Measurements from ENCODE around the gene KCTD7.
"Not testable (repeated sequence)": the region's sequence is repeated elsewhere in the genome, so short reads cannot be mapped to it uniquely, and the experiment has no call there.

Gene KCTD7

DNA sequence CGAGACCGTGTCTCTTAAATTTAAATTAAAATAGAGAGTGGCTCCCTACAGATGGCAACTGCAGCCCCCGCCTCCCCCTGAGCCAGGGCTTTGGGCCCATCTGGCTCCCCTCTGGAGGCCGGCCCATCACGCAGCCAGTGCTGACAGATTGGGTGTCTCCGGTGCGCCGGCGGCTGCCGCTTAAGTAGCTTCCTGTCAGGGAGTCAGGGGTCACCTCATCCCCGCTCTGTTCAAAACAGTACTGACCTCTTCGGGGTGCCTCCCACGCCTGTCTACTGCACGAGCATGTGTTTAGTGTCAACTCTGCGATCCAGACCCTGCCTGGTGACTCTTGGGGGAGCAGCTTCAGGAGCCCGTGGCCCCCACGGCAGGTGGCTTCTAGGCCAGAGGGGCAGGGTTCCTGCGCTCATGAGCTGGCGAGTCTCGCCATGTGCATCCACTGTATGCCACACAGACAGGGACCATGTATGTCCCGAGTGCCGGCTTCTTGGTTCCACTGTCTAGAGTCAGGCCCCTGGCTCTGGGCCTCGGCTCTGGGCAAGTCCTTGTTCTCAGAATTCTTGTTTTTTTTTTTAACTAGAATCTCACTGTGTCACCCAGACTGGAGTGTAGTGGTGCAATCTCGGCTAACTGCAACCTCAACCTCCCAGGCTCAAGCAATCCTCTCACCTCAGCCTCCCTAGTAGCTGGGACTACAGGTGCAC lies 36.1 kb downstream of the KCTD7 start:
- H3K36me3 ChIP-seq (ENCODE audit: control insufficient read depth, insufficient read depth, low read length), result no peaks in the 10 kb centered on the region
- H3K4me3 ChIP-seq (ENCODE audit: low read depth, low read length), result no peak overlapping the region
- H3K27me3 ChIP-seq (ENCODE audit: control insufficient read depth, insufficient read depth, low read length), result no peaks in the 10 kb centered on the region
- H3K9ac ChIP-seq (ENCODE audit: low read depth, low read length), result no peak overlapping the region
- H3K4me1 ChIP-seq (ENCODE audit: control insufficient read depth, insufficient read depth, low read length), result no peaks in the 10 kb centered on the region
- H3K9me3 ChIP-seq (ENCODE audit: control insufficient read depth, insufficient read depth, low read length), result no peaks in the 10 kb centered on the region

- Histone ChIP-seq H3K27me3 (ENCODE audit: control insufficient read depth, insufficient read depth, low read length) (no peaks in the 10 kb centered on the region), H3K36me3 (ENCODE audit: control insufficient read depth, insufficient read depth, low read length) (no peaks in the 10 kb centered on the region), H3K4me3 (ENCODE audit: low read depth, low read length) (no peak overlapping the region), H3K9ac (ENCODE audit: low read depth, low read length) (peak overlapping the region; percentile 12), H3K9me3 (ENCODE audit: control insufficient read depth, insufficient read depth, low read length) (no peaks in the 10 kb centered on the region), H3K4me1 (ENCODE audit: control insufficient read depth, insufficient read depth, low read length) (no peaks in the 10 kb centered on the region)
Measured at GRCh38 chr7:66666313-66666952, 37.8 kb downstream of the KCTD7 start.

- H3K4me3 ChIP-seq (ENCODE audit: low read depth, low read length), result no peak overlapping the region
- no peaks in the 10 kb centered on the region for H3K36me3 ChIP-seq (ENCODE audit: control insufficient read depth, insufficient read depth, low read length)
- no peaks in the 10 kb centered on the region for H3K9me3 ChIP-seq (ENCODE audit: control insufficient read depth, insufficient read depth, low read length)
- peak overlapping the region; percentile 12 for H3K9ac ChIP-seq (ENCODE audit: low read depth, low read length)
- no peaks in the 10 kb centered on the region for H3K4me1 ChIP-seq (ENCODE audit: control insufficient read depth, insufficient read depth, low read length)
- H3K27me3 ChIP-seq (ENCODE audit: control insufficient read depth, insufficient read depth, low read length), result no peaks in the 10 kb centered on the region
Measured at GRCh38 chr7:66667023-66667728, 38.5 kb downstream of the KCTD7 start.

GRCh38 chr7:66668112-66668511 lies 39.4 kb downstream of the KCTD7 start:
- no peaks in the 10 kb centered on the region for H3K27me3 ChIP-seq (ENCODE audit: control insufficient read depth, insufficient read depth, low read length)
- H3K9me3 ChIP-seq (ENCODE audit: control insufficient read depth, insufficient read depth, low read length), result no peaks in the 10 kb centered on the region
- no peaks in the 10 kb centered on the region for H3K4me1 ChIP-seq (ENCODE audit: control insufficient read depth, insufficient read depth, low read length)
- no peaks in the 10 kb centered on the region for H3K36me3 ChIP-seq (ENCODE audit: control insufficient read depth, insufficient read depth, low read length)
- H3K9ac ChIP-seq (ENCODE audit: low read depth, low read length), result no peak overlapping the region
- no peak overlapping the region for H3K4me3 ChIP-seq (ENCODE audit: low read depth, low read length)

GRCh38 chr7:66668677-66669076 lies 40.0 kb downstream of the KCTD7 start:
- Histone ChIP-seq H3K4me1 (ENCODE audit: control insufficient read depth, insufficient read depth, low read length) (no peaks in the 10 kb centered on the region), H3K9me3 (ENCODE audit: control insufficient read depth, insufficient read depth, low read length) (no peaks in the 10 kb centered on the region), H3K9ac (ENCODE audit: low read depth, low read length) (no peak overlapping the region), H3K36me3 (ENCODE audit: control insufficient read depth, insufficient read depth, low read length) (no peaks in the 10 kb centered on the region), H3K27me3 (ENCODE audit: control insufficient read depth, insufficient read depth, low read length) (no peaks in the 10 kb centered on the region), H3K4me3 (ENCODE audit: low read depth, low read length) (no peak overlapping the region)

DNA sequence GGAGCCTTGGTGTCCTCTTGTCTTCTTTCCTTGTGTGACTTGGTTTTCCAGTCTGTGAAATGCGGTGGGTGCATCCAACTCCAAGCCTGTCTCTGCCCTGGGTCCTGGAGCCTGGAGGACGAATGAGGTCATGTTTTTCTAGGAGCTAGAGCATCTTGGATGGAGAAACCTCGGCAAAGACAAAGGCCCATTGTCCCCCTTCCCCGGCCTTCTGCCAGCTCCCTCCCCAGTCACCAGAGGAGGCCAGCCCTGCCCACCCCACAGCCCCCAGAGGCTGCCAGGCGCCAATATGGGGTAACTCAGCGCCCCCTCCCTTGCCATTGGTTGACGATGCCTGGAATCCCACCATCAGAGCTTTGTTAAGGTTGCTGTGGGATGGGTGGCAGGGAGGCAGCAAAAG lies 40.4 kb downstream of the KCTD7 start:
- Histone ChIP-seq H3K36me3 (ENCODE audit: control insufficient read depth, insufficient read depth, low read length) (no peaks in the 10 kb centered on the region), H3K27me3 (ENCODE audit: control insufficient read depth, insufficient read depth, low read length) (no peaks in the 10 kb centered on the region), H3K9me3 (ENCODE audit: control insufficient read depth, insufficient read depth, low read length) (no peaks in the 10 kb centered on the region), H3K4me3 (ENCODE audit: low read depth, low read length) (no peak overlapping the region), H3K4me1 (ENCODE audit: control insufficient read depth, insufficient read depth, low read length) (no peaks in the 10 kb centered on the region), H3K9ac (ENCODE audit: low read depth, low read length) (no peak overlapping the region)

- Histone ChIP-seq H3K4me3 (ENCODE audit: low read depth, low read length) (no peak overlapping the region), H3K9ac (ENCODE audit: low read depth, low read length) (no peak overlapping the region), H3K4me1 (ENCODE audit: control insufficient read depth, insufficient read depth, low read length) (no peaks in the 10 kb centered on the region), H3K9me3 (ENCODE audit: control insufficient read depth, insufficient read depth, low read length) (no peaks in the 10 kb centered on the region), H3K27me3 (ENCODE audit: control insufficient read depth, insufficient read depth, low read length) (no peaks in the 10 kb centered on the region), H3K36me3 (ENCODE audit: control insufficient read depth, insufficient read depth, low read length) (no peaks in the 10 kb centered on the region)
Measured at GRCh38 chr7:66669496-66669895, 40.8 kb downstream of the KCTD7 start.

GRCh38 chr7:66671034-66671433 lies 42.4 kb downstream of the KCTD7 start:
- H3K4me3 ChIP-seq (ENCODE audit: low read depth, low read length), result no peak overlapping the region
- no peaks in the 10 kb centered on the region for H3K27me3 ChIP-seq (ENCODE audit: control insufficient read depth, insufficient read depth, low read length)
- no peaks in the 10 kb centered on the region for H3K9me3 ChIP-seq (ENCODE audit: control insufficient read depth, insufficient read depth, low read length)
- H3K36me3 ChIP-seq (ENCODE audit: control insufficient read depth, insufficient read depth, low read length), result no peaks in the 10 kb centered on the region
- H3K4me1 ChIP-seq (ENCODE audit: control insufficient read depth, insufficient read depth, low read length), result no peaks in the 10 kb centered on the region
- H3K9ac ChIP-seq (ENCODE audit: low read depth, low read length), result no peak overlapping the region

- H3K36me3 ChIP-seq (ENCODE audit: control insufficient read depth, insufficient read depth, low read length); H3K4me1 ChIP-seq (ENCODE audit: control insufficient read depth, insufficient read depth, low read length); H3K4me3 ChIP-seq (ENCODE audit: low read depth, low read length); H3K9ac ChIP-seq (ENCODE audit: low read depth, low read length); H3K27me3 ChIP-seq (ENCODE audit: control insufficient read depth, insufficient read depth, low read length); H3K9me3 ChIP-seq (ENCODE audit: control insufficient read depth, insufficient read depth, low read length): not testable (repeated sequence)
Measured at GRCh38 chr7:66671486-66671885, 42.8 kb downstream of the KCTD7 start.

GRCh38 chr7:66672432-66673123 lies 43.9 kb downstream of the KCTD7 start:
- H3K4me1 ChIP-seq (ENCODE audit: control insufficient read depth, insufficient read depth, low read length); H3K36me3 ChIP-seq (ENCODE audit: control insufficient read depth, insufficient read depth, low read length); H3K4me3 ChIP-seq (ENCODE audit: low read depth, low read length); H3K9me3 ChIP-seq (ENCODE audit: control insufficient read depth, insufficient read depth, low read length); H3K9ac ChIP-seq (ENCODE audit: low read depth, low read length); H3K27me3 ChIP-seq (ENCODE audit: control insufficient read depth, insufficient read depth, low read length): not testable (repeated sequence)

GRCh38 chr7:66673124-66673640 lies 44.5 kb downstream of the KCTD7 start:
- not testable (repeated sequence) for H3K4me1 ChIP-seq (ENCODE audit: control insufficient read depth, insufficient read depth, low read length); H3K36me3 ChIP-seq (ENCODE audit: control insufficient read depth, insufficient read depth, low read length); H3K9ac ChIP-seq (ENCODE audit: low read depth, low read length); H3K4me3 ChIP-seq (ENCODE audit: low read depth, low read length); H3K27me3 ChIP-seq (ENCODE audit: control insufficient read depth, insufficient read depth, low read length); H3K9me3 ChIP-seq (ENCODE audit: control insufficient read depth, insufficient read depth, low read length)

All from iPS-15b (cell line).